HEK293 (cell line): ENCODE results near the gene SLC44A1.

Source experiments
- CTCF ChIA-PET: fragments of 350-600 bp; formaldehyde crosslinking; extraction: SDS; loops from one replicate; lab custom pipeline; 2021; ENCODE audit warnings: antibody characterized with exemption; lab: Yijun Ruan, JAX
- POLR2A ChIA-PET: fragments of 300-600 bp; formaldehyde crosslinking; extraction: SDS; loops from one replicate; lab custom pipeline; 2020; ENCODE audit warnings: antibody characterized with exemption, inconsistent platforms; lab: Yijun Ruan, JAX
- H3K27ac ChIP-seq: fragments of 200-500 bp; sonication (Bioruptor generic); 2 replicates; pipeline ENCODE4 v1.5.1; 2014; ENCODE audit warnings: low read depth, low read length, control low read depth, inconsistent platforms; ENCODE audit errors: extremely low read depth
- H3K36me3 ChIP-seq, 2 experiments: fragments of 200-500 bp in 1 of 2; sonication (Bioruptor generic) in 1 of 2; 1 replicate in 1 of 2; 2 replicates in 1 of 2; pipeline ENCODE4 v1.5.1; 2014 to 2017; ENCODE audit warnings: inconsistent platforms in 2 of 2, low read length in 2 of 2; ENCODE audit not compliant: control insufficient read depth in 2 of 2, insufficient read depth in 1 of 2
- H3K4me1 ChIP-seq: fragments of 200-500 bp; sonication (Bioruptor generic); 2 replicates; pipeline ENCODE4 v1.5.1; 2014; ENCODE audit warnings: mild to moderate bottlenecking, low read length, inconsistent platforms; ENCODE audit not compliant: control insufficient read depth, insufficient read depth
- H3K4me3 ChIP-seq: 2 replicates; pipeline ENCODE4 v1.5.1; 2011; ENCODE audit warnings: low read depth, mild to moderate bottlenecking, control low read depth, low read length, moderate library complexity
- H3K9me3 ChIP-seq: fragments of 200-500 bp; sonication (Bioruptor generic); 2 replicates; pipeline ENCODE4 v1.5.1; 2014; ENCODE audit warnings: low read depth, low read length, inconsistent platforms; ENCODE audit not compliant: control insufficient read depth, insufficient read depth
- BCL11A ChIP-seq: fragments of 450-650 bp; formaldehyde crosslinking; IDR thresholded peaks from 2 replicates; pipeline ENCODE4 v1.5.1; 2016; ENCODE audit warnings: low read depth, missing biosample characterization, missing genetic modification characterization
- BCL6B ChIP-seq: fragments of 450-650 bp; formaldehyde crosslinking; IDR thresholded peaks from 2 replicates; pipeline ENCODE4 v1.5.1; 2017; ENCODE audit warnings: missing biosample characterization, missing genetic modification characterization
- KLF8 ChIP-seq: fragments of 450-650 bp; formaldehyde crosslinking; IDR thresholded peaks from 2 replicates; pipeline ENCODE4 v1.5.1; 2016; ENCODE audit warnings: missing biosample characterization, missing genetic modification characterization
- SP2 ChIP-seq: fragments of 450-650 bp; formaldehyde crosslinking; IDR thresholded peaks from 2 replicates; pipeline ENCODE4 v1.5.1; 2016; ENCODE audit warnings: missing biosample characterization, missing genetic modification characterization
- ZBTB10 ChIP-seq: fragments of 450-650 bp; formaldehyde crosslinking; IDR thresholded peaks from 2 replicates; pipeline ENCODE4 v1.5.1; 2016; ENCODE audit warnings: missing biosample characterization, missing genetic modification characterization
- ZBTB20 ChIP-seq: fragments of 450-650 bp; formaldehyde crosslinking; IDR thresholded peaks from 2 replicates; pipeline ENCODE4 v1.5.1; 2016; ENCODE audit warnings: missing biosample characterization, missing genetic modification characterization
- ZFP41 ChIP-seq: fragments of 450-650 bp; formaldehyde crosslinking; IDR thresholded peaks from 2 replicates; pipeline ENCODE4 v1.5.1; 2016; ENCODE audit warnings: missing biosample characterization, missing genetic modification characterization, borderline replicate concordance
- ZIC2 ChIP-seq: fragments of 450-650 bp; formaldehyde crosslinking; IDR thresholded peaks from 2 replicates; pipeline ENCODE4 v1.5.1; 2016; ENCODE audit warnings: missing biosample characterization, missing genetic modification characterization
- ZNF155 ChIP-seq: fragments of 450-650 bp; formaldehyde crosslinking; IDR thresholded peaks from 2 replicates; pipeline ENCODE4 v1.5.1; 2016; ENCODE audit warnings: missing biosample characterization, missing genetic modification characterization
- ZNF157 ChIP-seq: fragments of 450-650 bp; formaldehyde crosslinking; IDR thresholded peaks from 2 replicates; pipeline ENCODE4 v1.5.1; 2016; ENCODE audit warnings: missing biosample characterization, missing genetic modification characterization
- ZNF214 ChIP-seq: fragments of 450-650 bp; formaldehyde crosslinking; IDR thresholded peaks from 2 replicates; pipeline ENCODE4 v1.5.1; 2017; ENCODE audit warnings: missing biosample characterization, mild to moderate bottlenecking, missing genetic modification characterization, borderline replicate concordance
- ZNF23 ChIP-seq: fragments of 450-650 bp; formaldehyde crosslinking; IDR thresholded peaks from 2 replicates; pipeline ENCODE4 v1.5.1; 2016; ENCODE audit warnings: missing biosample characterization, missing genetic modification characterization, borderline replicate concordance
- ZNF292 ChIP-seq: fragments of 450-650 bp; formaldehyde crosslinking; IDR thresholded peaks from 2 replicates; pipeline ENCODE4 v1.5.1; 2016; ENCODE audit warnings: low read depth, missing biosample characterization, missing genetic modification characterization, borderline replicate concordance
- ZNF341 ChIP-seq: fragments of 450-650 bp; formaldehyde crosslinking; IDR thresholded peaks from 2 replicates; pipeline ENCODE4; 2016; ENCODE audit warnings: low read depth, missing biosample characterization, missing genetic modification characterization
- ZNF426 ChIP-seq: fragments of 450-650 bp; formaldehyde crosslinking; IDR thresholded peaks from 2 replicates; pipeline ENCODE4 v1.5.1; 2017; ENCODE audit warnings: missing biosample characterization, missing genetic modification characterization, mild to moderate bottlenecking, inconsistent platforms, moderate library complexity
- ZNF513 ChIP-seq: fragments of 450-650 bp; IDR thresholded peaks from 2 replicates; pipeline ENCODE4 v1.5.1; 2018; ENCODE audit warnings: missing biosample characterization, missing genetic modification characterization
- ZNF514 ChIP-seq: fragments of 450-650 bp; formaldehyde crosslinking; IDR thresholded peaks from 2 replicates; pipeline ENCODE4 v1.5.1; 2016; ENCODE audit warnings: missing biosample characterization, missing genetic modification characterization
- ZNF518A ChIP-seq: fragments of 450-650 bp; formaldehyde crosslinking; conservative IDR thresholded peaks from 2 replicates; pipeline ENCODE4 v1.5.1; 2016; ENCODE audit warnings: low read depth, missing biosample characterization, missing genetic modification characterization
- ZNF580 ChIP-seq: fragments of 450-650 bp; formaldehyde crosslinking; IDR thresholded peaks from 2 replicates; pipeline ENCODE4 v1.5.1; 2016; ENCODE audit warnings: missing biosample characterization, missing genetic modification characterization
- ZNF600 ChIP-seq: fragments of 450-650 bp; formaldehyde crosslinking; IDR thresholded peaks from 2 replicates; pipeline ENCODE4 v1.5.1; 2016; ENCODE audit warnings: missing biosample characterization, missing genetic modification characterization
- ZNF621 ChIP-seq: fragments of 450-650 bp; formaldehyde crosslinking; IDR thresholded peaks from 2 replicates; pipeline ENCODE4 v1.5.1; 2017; ENCODE audit warnings: missing biosample characterization, missing genetic modification characterization
- ZNF664 ChIP-seq: fragments of 450-650 bp; formaldehyde crosslinking; IDR thresholded peaks from 2 replicates; pipeline ENCODE4 v1.5.1; 2016; ENCODE audit warnings: missing biosample characterization, missing genetic modification characterization
- ZNF677 ChIP-seq: fragments of 450-650 bp; IDR thresholded peaks from 2 replicates; pipeline ENCODE4 v1.5.0; 2018; ENCODE audit warnings: missing biosample characterization, mild to moderate bottlenecking, missing genetic modification characterization, moderate library complexity
- ZNF701 ChIP-seq: fragments of 450-650 bp; formaldehyde crosslinking; IDR thresholded peaks from 2 replicates; pipeline ENCODE4 v1.5.1; 2016; ENCODE audit warnings: missing biosample characterization, missing genetic modification characterization
- ZNF747 ChIP-seq: fragments of 450-650 bp; formaldehyde crosslinking; IDR thresholded peaks from 2 replicates; pipeline ENCODE4 v1.5.1; 2016; ENCODE audit warnings: missing biosample characterization, missing genetic modification characterization
- TF ChIP-seq, protein P1 (sequence below): fragments of 450-650 bp; formaldehyde crosslinking; IDR thresholded peaks from 2 replicates; pipeline ENCODE4 v1.5.1; 2016; ENCODE audit warnings: missing biosample characterization, missing genetic modification characterization

The SLC44A1 gene

DNA sequence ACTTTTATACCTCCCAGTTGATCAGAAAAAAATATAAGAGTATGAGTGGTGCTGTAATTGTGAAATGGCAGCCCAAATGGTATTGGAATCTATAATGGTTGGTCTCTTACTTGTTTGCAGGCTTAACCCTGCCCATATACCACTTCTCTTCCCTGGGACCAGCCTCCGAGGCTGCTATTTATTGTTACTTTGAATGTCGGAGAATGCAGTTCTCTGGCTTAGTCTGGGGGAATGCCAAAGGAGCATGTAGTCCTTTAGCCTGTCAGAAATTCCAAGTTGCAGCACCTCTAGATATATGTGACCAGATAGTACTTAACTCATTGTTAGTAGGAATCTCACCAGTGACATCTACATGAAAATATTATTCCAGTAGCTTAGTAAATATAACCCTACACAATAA is 47.5 kb downstream of the SLC44A1 start:
- peaks cover 3% of the 10 kb centered on the region; the same call in 1 of the 2 replicates for H3K4me1 ChIP-seq
- CTCF ChIA-PET = no interaction called here

DNA sequence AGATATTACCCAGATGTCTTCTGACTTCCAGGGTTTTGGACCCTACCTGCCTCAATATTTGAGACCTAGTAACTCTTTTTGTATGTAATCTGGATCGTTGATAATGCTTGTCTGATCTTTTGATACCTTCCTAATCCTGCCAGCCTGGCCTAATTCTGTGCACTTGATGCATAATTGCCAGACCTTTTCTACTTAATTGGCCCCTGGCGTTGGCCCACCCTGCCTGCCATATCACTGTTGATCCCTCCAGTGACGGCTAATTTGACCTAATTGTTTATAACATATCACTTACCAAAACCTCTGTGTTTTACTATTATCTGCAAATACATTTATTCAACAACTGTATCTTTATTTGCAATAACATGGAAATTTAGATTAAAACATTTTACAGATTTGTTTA is 49.0 kb downstream of the SLC44A1 start:
- no peaks in the 10 kb centered on the region for H3K9me3 ChIP-seq
- H3K36me3 ChIP-seq = no peaks in the 10 kb centered on the region
- CTCF ChIA-PET = interaction anchor here (0.6 kb wide), 1 partner anchor 10 kb away, joined by 3 read pairs; no protein-coding TSS in a partner anchor
- POLR2A ChIA-PET = no interaction called here
- peaks cover 3% of the 10 kb centered on the region; the same call in 1 of the 2 replicates for H3K4me1 ChIP-seq
- no peak overlapping the region for H3K4me3 ChIP-seq
- H3K27ac ChIP-seq = no peak overlapping the region
- TF ChIP-seq ZNF677 (tag by site-specific recombination) = no peak
- TF ChIP-seq ZNF747 = no peak
- no peak for TF ChIP-seq ZNF621 (tag by site-specific recombination)
- no peak for TF ChIP-seq ZNF214 (tag by site-specific recombination)
- TF ChIP-seq, protein P1, sequence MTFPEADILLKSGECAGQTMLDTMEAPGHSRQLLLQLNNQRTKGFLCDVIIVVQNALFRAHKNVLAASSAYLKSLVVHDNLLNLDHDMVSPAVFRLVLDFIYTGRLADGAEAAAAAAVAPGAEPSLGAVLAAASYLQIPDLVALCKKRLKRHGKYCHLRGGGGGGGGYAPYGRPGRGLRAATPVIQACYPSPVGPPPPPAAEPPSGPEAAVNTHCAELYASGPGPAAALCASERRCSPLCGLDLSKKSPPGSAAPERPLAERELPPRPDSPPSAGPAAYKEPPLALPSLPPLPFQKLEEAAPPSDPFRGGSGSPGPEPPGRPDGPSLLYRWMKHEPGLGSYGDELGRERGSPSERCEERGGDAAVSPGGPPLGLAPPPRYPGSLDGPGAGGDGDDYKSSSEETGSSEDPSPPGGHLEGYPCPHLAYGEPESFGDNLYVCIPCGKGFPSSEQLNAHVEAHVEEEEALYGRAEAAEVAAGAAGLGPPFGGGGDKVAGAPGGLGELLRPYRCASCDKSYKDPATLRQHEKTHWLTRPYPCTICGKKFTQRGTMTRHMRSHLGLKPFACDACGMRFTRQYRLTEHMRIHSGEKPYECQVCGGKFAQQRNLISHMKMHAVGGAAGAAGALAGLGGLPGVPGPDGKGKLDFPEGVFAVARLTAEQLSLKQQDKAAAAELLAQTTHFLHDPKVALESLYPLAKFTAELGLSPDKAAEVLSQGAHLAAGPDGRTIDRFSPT (tag by site-specific recombination) = no peak
- TF ChIP-seq BCL11A (tag by site-specific recombination) = no peak
- no peak for TF ChIP-seq BCL6B
- TF ChIP-seq ZNF426 = no peak
- no peak for TF ChIP-seq ZNF664 (tag by site-specific recombination)
- no peak for TF ChIP-seq ZNF514 (tag by site-specific recombination)
- TF ChIP-seq ZBTB10 (tag by site-specific recombination) = no peak
- TF ChIP-seq ZNF518A (tag by site-specific recombination) = no peak
- TF ChIP-seq ZNF155 (tag by site-specific recombination) = no peak
- no peak for TF ChIP-seq KLF8 (tag by site-specific recombination)

More for the DNA sequence above, 47.5 kb downstream of the SLC44A1 start:
- Histone ChIP-seq H3K9me3 (no peaks in the 10 kb centered on the region), H3K4me3 (no peak overlapping the region)
- TF ChIP-seq ZIC2 (tag by site-specific recombination) = no peak
- TF ChIP-seq ZBTB20 (tag by site-specific recombination) = no peak
- TF ChIP-seq ZNF341 (tag by site-specific recombination) = no peak
- TF ChIP-seq ZNF292 (tag by site-specific recombination) = no peak
- TF ChIP-seq ZNF23 (tag by site-specific recombination) = no peak
- no peak for TF ChIP-seq SP2 (tag by site-specific recombination)
- no peak for TF ChIP-seq ZNF580 (tag by site-specific recombination)
- TF ChIP-seq ZNF600 (tag by site-specific recombination) = no peak
- no peak for TF ChIP-seq ZNF701 (tag by site-specific recombination)
- TF ChIP-seq ZFP41 (tag by site-specific recombination) = no peak
- TF ChIP-seq ZNF513 (tag by site-specific recombination) = no peak
- TF ChIP-seq ZNF157 = no peak
- TF ChIP-seq, all 188 proteins: peak for 0
- Histone ChIP-seq H3K27ac (no peak overlapping the region), H3K36me3 (no peaks in the 10 kb centered on the region)
- POLR2A ChIA-PET = no interaction called here
